ENCODE data around the gene TUBA3C.
A peak's percentile ranks its signal among the peaks of the same experiment; 100 is the strongest.

Gene TUBA3C

GRCh38 chr13:19161308-19161707 is 20.3 kb downstream of the TUBA3C start:
- DNase-seq (ENCODE audit: low spot score), result no peak

GRCh38 chr13:19159761-19160420 is 21.7 kb downstream of the TUBA3C start:
- no peak for DNase-seq (ENCODE audit: low spot score)

- DNase-seq (ENCODE audit: low spot score), result no peak
These were observed 22.4 kb downstream of the TUBA3C start for GRCh38 chr13:19159181-19159580.

- DNase-seq (ENCODE audit: low spot score), result no peak
These were observed 23.0 kb downstream of the TUBA3C start for GRCh38 chr13:19158526-19159174.

- DNase-seq (ENCODE audit: low spot score), result no peak
These were observed 23.6 kb downstream of the TUBA3C start for GRCh38 chr13:19158006-19158405.

- no peak for DNase-seq (ENCODE audit: low spot score)
These were observed 24.2 kb downstream of the TUBA3C start for GRCh38 chr13:19157461-19157860.

GRCh38 chr13:19156013-19156825 is 25.4 kb downstream of the TUBA3C start:
- no peak for DNase-seq (ENCODE audit: low spot score)

GRCh38 chr13:19155321-19155861 is 26.2 kb downstream of the TUBA3C start:
- no peak for DNase-seq (ENCODE audit: low spot score)

- no peak for DNase-seq (ENCODE audit: low spot score)
These were observed 26.8 kb downstream of the TUBA3C start for GRCh38 chr13:19154843-19155242.

- DNase-seq (ENCODE audit: low spot score), result peak; percentile 6
These were observed 27.7 kb downstream of the TUBA3C start for GRCh38 chr13:19153782-19154450.

GRCh38 chr13:19152403-19152802 is 29.2 kb downstream of the TUBA3C start:
- DNase-seq (ENCODE audit: low spot score), result no peak

- DNase-seq (ENCODE audit: low spot score), result no peak
These were observed 29.9 kb downstream of the TUBA3C start for GRCh38 chr13:19151581-19152263.

GRCh38 chr13:19150712-19151228 is 30.9 kb downstream of the TUBA3C start:
- DNase-seq (ENCODE audit: low spot score), result no peak

GRCh38 chr13:19150226-19150625 is 31.4 kb downstream of the TUBA3C start:
- DNase-seq (ENCODE audit: low spot score), result no peak

GRCh38 chr13:19148561-19148960 is 33.1 kb downstream of the TUBA3C start:
- no peak for DNase-seq (ENCODE audit: low spot score)

Measured in COLO829 (cell line).